GM19372 (cell line): ENCODE measurements around the gene PTPA.
"Not testable (repeated sequence)": the region's sequence is repeated elsewhere in the genome, so short reads cannot be mapped to it uniquely, and the experiment has no call there.

Experiments
- ATAC-seq: cut with Tn5 transposase; IDR thresholded peaks from one replicate; pipeline ENCODE4 v1.9.1; 2021; ENCODE audit warnings: mild to moderate bottlenecking, low read depth, moderate library complexity; ENCODE audit not compliant: unreplicated experiment

The PTPA gene

DNA sequence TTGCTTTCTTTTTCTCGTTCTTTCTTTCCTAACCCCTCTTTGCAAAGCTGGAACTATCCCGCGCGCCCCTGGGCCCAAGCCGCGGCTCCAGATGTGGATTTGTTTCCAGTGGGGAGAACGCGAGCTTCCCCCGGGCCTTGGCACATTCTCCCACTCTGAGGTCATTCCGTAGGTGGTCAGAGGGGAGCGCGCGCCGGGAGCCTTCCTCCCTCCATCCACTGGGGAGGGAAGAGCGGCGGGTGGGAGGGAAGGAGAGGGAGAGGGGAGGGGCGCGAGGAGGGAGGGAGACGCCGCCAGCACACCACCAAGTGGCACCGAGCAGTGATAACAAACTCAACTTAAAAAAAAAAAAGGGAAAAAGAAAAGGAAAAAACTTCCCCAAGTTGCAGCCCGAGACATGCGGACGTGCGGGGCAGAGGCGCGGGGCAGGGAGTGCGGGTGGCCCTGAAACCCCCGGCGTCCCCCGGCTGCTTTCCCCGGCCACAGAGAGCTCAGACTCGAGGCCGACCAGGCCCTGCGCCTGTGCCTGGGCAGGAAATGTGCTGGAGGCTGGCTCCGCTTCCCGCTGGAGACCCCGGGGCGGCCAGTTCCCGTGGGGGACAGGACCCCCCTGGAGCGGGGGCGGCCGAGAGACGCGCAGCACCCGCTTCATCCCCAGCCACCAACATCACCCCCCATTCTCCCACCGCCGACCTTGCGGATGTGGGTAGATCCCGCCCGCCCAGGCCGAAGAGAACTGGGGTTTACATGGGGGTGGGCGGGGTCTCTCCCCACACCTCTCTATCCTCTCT lies 63.7 kb downstream of the PTPA start:
- no peak for ATAC-seq

DNA sequence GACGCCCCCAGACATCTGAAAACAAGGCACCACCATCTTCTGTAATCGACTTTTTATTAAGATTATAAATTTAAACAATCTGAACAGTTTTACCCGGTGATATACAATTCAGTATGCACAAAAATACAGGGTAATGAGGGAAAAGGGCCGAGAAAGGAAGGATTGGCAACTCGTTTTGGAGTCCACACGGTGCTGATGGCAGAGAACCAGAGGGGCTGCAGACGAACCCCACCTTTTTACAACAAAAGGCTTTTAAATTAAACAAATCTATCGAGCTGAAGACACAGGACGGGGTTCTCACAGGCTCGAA lies 64.3 kb downstream of the PTPA start:
- no peak for ATAC-seq

DNA sequence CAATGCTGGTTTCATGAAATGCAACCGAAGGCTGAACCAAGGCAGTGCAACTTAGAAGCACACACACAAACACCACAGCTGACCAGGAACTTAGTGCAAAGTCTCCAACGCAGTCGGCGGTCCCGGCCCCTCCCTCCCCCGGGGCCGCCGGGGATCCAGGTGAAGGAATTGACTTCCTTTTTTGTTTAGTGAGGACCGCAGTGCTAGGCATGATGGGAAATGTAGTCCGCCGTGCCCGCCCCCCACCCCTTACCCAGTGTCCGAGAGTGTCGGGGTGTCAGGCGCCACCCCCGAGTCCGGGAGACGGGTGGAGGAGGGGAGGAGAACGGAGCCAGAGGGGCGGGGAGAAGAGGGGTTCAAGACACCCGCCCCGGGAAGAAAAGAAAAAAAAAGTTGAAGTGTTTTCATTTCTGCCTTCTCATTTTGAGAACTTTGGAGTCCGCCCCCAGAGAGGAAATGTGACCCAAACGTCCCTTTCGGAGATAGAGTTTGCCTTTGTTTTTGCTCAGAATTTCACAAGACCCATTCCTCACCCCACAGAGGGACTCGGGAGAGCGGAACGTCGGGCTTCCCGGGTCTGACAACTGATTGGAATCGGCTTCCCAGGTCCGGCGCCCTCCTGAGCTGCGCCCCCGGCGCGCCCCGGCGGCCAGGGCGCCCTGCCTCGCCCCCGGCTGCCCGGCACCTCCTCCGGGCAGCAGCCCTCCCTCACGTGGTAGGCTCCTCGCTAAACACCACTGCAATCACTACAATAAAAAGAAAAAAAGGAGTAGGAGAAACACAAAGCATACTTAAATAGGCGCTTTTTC lies 64.8 kb downstream of the PTPA start:
- no peak for ATAC-seq

DNA sequence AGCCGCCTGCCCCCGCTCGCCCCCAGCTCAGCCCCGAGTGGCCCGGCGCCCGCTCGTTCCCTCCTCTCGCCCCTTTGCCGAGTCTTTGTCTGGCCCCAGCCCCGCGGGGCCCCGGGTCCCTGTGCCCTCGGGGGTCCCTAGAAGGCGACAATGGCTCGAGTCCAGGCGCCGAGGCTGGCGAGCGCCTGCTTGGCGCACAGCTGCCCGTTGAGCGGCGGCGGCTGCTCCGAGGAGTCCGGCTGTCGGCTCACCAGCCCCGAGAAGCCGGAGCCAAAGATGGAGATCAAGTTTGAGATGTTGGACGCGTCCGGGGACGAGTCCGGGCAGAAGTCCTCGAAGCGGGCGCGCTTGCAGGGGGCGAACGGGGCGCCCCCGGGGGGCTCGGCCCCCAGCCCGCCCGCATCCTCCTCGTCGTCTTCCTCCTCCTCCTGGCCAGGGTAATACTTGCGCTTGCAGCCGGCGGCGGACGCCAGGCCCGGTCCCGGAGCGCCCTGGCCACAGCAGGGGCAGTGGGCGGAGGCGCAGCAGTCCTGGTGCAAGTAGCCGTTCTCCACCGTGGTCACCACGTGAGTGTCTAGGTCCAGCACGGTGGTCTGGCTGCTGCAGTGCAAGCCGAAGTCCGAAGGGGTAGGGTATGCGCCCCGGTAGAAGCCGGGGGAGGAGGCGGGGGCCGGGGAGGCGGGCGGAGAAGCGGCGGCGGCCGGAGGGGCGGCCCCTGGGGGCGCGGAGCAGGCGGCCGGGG lies 65.7 kb downstream of the PTPA start:
- ATAC-seq: no peak

DNA sequence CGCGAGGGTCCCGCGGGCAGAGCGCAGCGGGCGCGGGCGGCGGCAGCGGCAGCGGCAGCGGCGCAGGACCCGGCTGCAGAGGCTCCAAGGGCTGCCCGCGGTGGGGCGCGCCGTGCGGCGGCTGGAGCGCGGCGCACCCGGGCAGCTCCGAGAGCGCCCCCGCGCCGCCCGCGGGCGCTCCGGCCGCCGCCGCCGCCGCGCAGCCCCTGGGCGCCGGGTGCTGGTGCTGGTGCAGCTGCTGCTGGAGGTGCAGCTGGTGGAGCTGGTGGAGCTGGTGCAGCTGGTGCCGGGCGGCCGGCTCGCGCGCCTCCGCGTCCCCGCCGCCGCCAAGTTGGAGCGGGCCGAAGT lies 66.2 kb downstream of the PTPA start:
- ATAC-seq: peak; percentile 11

DNA sequence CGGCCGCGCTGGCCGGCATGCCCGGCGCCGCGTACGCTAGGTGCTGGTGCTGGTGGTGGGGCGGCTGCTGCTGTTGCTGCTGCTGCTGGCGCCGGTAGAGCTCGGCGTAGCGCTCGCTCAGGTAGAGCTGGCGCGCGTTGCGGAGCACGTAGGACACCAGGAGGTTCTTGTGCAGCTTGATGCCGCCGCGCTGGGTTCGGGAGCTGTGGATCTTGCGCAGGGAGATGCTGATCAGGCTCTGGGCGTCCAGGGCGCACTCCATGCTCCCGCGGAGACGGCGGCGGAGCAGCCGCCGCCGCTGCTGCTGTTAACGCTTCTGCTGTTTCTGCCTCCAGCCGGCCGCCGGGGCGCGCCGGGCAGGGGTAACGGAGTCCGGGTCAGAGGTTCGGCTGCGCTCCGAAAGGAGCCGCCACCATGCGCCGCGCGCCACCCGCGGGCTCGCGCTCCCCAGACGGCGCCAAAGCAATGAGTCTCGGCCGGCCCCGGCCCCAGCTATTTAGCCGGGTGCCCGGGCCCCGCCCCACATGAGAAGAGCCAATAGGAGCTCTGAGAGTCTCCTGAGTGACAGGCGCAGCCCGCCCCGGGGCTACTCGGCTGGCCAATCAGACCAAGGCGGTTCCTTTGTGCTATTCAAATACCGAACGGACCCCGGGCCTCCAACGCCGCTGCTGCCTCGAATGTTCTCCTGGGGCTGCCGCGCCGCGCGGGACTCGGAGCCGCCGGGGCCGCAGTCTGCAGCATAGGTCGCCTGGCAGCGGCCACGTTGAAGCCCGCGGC lies 66.8 kb downstream of the PTPA start, which contains the start of gene IER5L:
TSS of gene IER5L (minus strand) at position 471 of the 777 bp plus-strand sequence. CDS start at position 262, 209 bp downstream.
- ATAC-seq: peak; percentile 67

DNA sequence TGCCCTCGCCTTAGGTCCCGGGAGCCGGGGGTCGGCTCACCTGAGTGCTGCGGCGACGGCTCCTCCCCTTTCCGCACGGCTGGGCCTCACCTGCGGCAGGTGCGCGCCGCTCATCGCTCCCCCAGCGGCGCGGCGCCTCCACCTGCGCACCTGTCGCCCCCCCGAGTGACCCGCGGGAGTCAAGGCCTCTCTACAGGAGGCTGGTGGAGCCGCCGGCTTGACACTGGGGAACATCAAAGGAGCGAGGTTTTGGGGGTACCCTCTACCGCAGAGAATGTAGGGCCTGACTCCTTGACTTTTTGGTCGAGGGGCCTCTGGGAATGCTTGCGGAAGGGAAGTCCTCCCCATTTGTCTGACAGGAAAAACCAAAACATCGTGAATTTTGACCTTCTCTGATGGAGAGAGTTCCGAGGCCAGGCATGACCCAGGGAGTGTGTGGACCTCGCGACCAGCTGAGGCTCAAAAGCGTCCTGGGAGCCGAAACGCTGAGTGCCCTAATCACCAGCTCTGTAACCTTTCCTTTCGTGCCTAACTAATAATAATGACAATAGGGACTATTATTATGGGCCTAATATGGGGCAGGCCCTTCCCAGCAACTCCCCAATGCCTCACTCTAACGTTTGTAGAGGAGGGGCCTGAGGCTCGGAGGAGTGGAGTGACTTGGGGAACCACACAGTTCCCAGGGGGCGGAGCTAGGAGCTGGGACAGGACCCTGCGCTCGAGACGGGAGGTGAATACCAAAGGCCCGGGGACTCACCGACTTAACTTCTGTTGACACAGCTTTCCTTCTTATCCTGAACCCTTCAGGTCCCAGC lies 67.6 kb downstream of the PTPA start:
- no peak for ATAC-seq

DNA sequence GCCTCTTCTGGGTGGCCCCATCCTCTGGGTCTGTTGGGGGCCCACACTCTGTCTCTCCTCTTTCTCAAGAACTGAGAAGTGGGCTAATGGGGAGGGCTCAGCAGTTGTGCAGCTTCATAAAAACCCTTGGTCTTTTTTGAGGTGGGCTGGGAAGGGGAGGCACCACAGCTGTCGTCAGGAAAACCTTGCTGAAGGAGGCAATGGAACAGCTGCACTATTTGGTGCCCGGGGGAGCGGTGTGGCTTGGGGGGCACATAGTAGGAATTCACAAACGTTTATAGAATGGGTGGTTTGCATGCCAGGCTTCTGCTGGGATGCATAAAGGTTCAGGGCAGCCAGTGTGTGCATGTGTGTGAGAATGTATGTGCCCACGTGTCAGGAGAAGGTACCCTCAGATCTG lies 70.0 kb downstream of the PTPA start:
- no peak for ATAC-seq

DNA sequence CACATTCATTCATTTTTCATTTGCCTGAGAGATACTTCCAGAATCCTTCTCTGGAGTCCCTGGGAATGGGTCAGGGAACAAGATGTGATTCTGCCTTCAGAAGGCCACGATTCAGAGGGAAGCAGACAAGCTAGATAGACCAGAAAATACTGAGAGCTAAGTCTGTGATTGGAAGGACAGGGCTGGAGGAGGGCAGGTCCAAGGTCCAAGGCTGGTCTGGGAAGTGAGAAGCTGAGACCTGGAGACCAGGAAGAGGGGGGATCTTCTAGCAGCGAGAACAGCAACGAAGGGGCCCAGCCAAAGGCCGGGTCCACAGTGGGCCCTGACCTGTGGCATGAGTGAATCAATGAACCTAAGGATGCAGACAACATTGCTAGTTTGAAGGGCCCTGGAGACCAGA lies 70.9 kb downstream of the PTPA start:
- no peak for ATAC-seq

DNA sequence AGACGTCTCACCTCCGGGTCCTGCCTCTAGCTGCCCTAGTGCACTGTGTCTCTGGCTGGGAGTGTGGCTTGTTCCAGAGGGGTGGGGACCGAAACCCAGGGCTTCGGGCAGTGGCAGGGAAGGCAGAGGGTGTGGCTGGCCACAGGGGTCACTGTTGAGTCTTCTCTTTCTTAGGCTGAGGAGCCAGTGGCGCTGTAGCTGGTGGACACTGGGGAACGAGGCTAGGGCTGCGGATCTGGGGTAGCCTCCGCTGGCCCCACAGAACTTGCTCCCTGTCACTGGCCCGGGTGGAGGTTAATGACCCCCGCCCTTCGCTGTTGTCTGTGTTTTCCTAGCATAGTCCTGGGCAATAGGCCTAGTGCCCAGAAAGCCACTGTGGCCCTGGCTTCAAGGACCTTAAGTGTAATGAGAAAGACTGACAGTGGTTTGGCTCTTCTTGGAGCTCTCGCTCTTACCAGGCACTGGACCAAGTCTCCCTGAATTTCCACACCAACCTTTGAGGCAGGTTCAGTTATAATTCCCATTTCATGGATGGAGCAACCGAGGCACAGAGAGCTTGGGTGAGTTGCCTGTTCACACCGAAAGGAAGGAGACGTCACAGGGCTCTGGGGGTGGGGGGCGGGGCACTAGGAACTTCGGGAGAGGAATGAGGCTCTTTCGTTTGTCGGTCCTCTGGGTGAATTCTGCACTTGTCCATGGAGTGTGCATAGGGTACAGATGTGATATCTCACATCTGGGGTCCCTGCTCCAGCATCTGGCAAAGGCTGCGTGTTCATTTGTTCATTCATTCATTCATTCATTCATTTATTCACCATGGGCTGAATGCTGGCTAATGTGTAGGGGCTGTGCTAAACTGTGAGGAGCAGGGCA lies 71.6 kb downstream of the PTPA start:
- no peak for ATAC-seq

DNA sequence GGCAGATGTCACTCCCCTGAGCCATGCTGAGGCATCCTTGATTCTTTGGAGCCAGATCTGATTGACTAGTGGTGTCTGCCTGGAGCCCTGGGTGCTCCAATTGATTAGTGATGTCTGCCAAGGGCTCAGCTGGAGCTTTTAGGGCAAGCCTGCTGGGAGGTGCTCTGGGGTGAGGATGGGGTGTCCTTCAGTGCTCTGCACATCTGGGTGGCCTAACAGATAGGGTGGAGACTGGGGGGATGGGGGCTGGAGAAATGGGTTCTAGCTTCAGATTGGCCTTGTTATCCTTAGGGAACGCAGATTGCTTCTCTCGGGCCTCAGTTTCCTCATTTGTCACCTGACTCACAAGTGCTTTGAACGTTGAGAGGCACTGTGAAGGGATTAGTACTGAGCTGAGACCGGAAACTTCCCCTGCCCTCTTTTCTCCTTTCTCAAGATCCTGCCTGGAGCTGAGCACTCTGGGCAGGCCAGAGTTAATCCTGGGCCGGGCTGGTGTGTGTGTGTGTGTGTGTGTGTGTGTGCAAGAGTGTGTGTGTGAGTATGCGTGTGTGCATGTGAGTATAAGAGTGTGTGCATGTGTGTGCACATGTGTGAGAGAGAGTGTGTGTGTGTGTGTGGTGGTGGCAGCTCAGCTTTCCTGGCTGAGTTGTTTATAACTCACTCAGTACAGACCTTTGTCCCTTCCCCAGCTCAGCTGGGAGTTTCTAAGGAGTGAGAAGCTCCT lies 72.4 kb downstream of the PTPA start:
- ATAC-seq: no peak

DNA sequence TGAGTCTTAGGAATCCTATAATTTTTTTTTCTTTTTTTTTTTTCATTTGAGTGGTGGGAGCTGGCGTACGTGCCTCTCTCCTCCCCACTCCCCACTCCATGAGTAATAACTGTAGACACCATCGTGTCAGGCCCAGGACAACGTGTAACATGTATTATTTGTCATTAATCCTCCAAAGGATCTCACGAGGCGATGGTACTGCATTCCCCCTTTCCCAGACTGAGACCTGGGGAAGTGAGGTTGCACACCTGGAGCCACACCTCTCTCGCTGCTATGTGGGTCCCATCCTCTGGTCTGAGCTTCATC lies 73.0 kb downstream of the PTPA start:
- ATAC-seq: no peak

DNA sequence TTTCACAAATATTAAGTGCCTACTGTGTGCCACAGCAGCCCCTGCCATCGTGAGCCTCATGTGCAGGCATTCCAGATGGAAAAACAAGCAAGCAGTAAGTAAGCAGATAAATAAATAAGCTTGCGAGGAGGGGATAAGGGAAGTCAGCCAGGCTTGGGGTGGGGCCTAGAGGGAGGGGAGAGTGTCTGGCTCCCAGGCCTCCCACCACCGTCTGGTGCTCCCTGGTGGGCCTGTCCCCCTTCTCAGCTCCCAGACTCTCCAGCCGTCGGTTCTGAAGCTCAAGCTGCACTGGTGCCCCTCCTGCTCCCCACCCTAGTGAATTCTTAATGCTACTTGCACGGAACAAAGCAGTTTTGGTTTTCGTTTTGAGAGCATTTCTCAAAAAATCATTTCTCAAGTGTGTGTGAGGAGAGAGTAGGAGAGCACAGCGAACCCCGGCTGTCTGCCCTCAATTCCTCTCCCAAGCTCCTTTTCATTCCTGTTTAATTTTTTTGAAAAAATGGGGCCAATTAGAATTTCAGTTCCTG lies 73.4 kb downstream of the PTPA start:
- ATAC-seq: no peak

DNA sequence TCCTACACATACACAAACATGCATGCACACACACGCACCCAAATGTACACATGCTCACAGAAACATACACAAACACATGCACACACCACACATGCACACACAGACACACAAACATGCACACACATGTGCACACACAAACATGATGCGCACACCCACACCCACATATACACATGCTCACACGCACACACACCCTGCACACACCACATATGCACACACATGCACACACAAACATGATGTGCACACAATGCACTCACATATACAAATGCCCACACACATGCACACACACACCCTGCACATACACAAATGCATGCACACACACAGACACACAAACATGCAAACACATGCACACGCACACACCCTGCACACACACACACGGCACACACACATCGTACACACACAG lies 74.2 kb downstream of the PTPA start:
- no peak for ATAC-seq

DNA sequence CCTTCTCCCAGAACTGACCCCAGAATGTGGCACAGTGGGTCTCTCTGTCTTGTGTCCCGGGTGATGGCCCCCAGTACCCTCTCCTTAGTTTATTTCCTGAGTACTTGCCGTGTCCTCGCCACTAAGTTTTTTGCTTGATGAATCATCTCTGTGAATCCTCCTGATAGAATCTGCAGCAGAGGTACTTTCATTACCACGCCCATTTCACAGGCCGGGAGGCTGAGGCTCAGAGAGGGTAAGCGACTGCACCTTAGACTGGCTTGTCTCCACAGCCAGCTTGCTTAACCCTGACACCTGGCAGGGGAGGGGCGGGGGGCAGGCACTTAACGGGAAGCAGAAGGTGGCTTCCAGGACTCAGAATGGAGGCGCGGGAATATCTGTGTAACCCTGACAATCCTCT lies 74.8 kb downstream of the PTPA start:
- ATAC-seq: no peak

DNA sequence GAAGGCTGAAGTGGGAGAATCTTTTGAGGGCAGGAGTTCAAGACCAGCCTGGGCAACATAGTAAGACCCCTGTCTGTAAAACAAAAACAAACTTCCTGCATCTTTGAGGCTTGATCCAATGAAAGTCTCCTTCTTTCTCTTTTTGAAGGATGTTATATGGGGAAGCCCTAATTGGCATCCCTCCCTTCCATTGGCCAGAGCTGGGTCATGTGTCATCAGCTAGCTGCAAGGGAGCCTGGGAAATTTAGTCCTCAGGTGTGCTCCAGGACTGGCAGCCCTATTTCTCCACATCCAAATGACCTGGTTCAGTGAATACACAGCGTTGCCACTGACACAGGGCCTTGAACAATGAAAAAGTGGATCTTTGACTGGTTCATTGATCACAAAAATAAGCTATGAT lies 75.8 kb downstream of the PTPA start:
- ATAC-seq: no peak

DNA sequence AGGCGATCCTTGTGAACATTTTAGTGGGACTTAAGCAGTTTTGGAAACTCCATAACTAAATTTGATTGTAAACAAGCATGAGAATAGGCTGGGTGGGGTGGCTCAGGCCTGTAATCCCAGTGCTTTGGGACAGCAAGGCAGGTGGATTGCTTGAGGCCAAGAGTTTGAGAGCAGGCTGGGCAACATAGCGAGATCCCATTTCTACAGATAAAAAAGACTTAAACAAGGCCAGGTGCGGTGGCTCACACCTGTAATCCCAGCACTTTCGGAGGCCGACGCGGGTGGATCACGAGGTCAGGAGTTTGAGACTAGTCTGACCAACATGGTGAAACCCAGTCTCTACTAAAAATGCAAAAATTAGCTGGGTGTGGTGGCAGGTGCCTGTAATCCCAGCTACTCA lies 78.8 kb downstream of the PTPA start:
- ATAC-seq: not testable (repeated sequence)

DNA sequence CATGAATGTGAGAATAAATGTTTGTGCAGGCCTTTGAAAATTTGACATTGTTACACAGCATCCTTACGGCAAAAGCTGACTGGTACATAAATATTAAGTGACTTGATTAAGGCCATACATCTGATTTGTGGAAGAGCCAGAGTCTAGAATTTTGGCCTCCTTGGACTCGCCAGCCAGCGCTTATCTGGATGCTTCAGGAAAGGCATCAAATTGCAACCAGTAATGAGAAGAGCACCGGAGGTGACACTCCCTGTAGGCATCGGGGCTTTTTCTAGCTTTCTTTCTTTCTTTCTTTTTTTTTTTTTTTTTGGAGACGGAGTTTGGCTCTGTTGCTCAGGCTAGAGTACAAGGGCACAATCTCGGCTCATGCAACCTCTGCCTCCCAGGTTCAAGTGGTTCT lies 80.0 kb downstream of the PTPA start:
- no peak for ATAC-seq
